Stimulated activated CD4-positive, alpha-beta T cell treated with anti-CD3 and anti-CD28 coated beads, Interleukin-15, amount 100 ng/mL, for 24 hours (primary cell): ENCODE measurements around the gene ZNF484.
"Not testable (repeated sequence)": the region's sequence is repeated elsewhere in the genome, so short reads cannot be mapped to it uniquely, and the experiment has no call there.

ENCODE experiments used
- DNase-seq: peaks from one replicate; pipeline ENCODE4 v3.0.0-alpha.2; 2020

Gene ZNF484

GRCh38 chr9:92857236-92857635, 20.6 kb downstream of the ZNF484 start:
- no peak for DNase-seq

- no peak for DNase-seq
These were observed 24.1 kb downstream of the ZNF484 start for GRCh38 chr9:92853716-92854115.

- DNase-seq = no peak
These were observed 26.9 kb downstream of the ZNF484 start for GRCh38 chr9:92850898-92851297.

GRCh38 chr9:92848740-92849139, 29.1 kb downstream of the ZNF484 start:
- not testable (repeated sequence) for DNase-seq

DNA sequence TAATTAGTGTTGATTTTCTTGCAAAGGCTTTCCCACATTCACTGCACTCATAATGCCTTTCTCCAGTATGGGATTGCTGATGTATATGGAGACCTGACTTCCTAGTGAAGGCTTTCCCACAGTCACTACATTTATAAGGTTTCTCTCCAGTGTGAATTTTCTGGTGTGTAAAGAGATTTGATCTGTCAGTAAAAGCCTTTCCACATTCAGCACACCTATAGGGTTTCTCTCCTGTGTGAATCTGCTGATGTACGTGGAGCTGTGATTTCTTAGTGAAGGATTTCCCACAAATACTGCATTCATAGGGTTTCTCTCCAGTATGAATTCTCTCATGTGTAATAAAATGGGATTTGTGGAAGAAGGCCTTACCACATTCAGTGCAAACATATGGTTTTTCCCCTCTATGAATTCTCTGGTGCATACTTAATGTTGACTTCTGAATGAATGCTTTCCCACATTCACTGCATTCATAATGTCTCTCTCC, 31.1 kb downstream of the ZNF484 start:
- DNase-seq = no peak

- DNase-seq = not testable (repeated sequence)
These were observed 39.4 kb downstream of the ZNF484 start for GRCh38 chr9:92838411-92838810.

DNA sequence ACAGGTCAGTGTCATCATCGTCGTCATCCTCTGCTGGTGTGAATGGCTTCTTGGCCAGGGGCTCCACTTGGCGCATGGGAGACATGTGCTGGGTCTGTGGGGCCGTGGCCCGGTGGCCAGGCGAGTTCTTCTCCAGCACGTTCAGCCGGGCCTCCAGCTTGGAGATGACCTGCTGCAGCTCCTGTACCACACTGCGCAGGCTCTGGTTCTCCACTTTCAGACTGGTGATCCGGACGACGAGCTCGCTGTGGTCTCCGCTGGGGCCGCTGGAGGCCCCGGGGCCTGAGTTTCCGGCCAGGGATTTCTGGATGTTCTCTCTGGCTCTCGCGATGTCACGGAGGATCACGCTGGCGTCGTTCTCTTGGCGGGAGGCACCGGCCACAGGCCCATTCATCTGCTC, 40.6 kb downstream of the ZNF484 start:
- DNase-seq = no peak

GRCh38 chr9:92829420-92829819, 48.4 kb downstream of the ZNF484 start:
- DNase-seq = no peak

GRCh38 chr9:92825065-92825464, 52.8 kb downstream of the ZNF484 start:
- not testable (repeated sequence) for DNase-seq

DNA sequence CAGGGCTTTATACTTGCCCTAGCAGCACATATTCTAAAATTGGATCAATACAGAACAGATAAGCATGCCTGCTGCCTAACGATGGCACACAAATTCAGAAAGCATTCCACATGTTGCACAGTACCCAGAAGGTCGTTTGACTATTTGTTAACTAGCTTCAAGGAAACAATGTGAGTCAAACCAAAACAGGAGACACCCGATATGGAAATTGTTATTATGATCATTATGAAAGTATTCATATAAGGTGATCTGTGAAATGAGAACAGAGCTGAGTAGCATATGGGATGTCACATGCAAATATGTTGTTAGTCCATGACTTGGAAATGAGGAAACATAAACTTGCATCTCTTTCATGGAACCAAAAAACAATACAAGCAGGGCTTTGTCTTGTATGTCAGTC, 56.9 kb downstream of the ZNF484 start:
- DNase-seq = no peak

GRCh38 chr9:92819898-92820297, 57.9 kb downstream of the ZNF484 start:
- DNase-seq = not testable (repeated sequence)

- peak; percentile 27 for DNase-seq
These were observed 68.1 kb downstream of the ZNF484 start for GRCh38 chr9:92809629-92810326.

DNA sequence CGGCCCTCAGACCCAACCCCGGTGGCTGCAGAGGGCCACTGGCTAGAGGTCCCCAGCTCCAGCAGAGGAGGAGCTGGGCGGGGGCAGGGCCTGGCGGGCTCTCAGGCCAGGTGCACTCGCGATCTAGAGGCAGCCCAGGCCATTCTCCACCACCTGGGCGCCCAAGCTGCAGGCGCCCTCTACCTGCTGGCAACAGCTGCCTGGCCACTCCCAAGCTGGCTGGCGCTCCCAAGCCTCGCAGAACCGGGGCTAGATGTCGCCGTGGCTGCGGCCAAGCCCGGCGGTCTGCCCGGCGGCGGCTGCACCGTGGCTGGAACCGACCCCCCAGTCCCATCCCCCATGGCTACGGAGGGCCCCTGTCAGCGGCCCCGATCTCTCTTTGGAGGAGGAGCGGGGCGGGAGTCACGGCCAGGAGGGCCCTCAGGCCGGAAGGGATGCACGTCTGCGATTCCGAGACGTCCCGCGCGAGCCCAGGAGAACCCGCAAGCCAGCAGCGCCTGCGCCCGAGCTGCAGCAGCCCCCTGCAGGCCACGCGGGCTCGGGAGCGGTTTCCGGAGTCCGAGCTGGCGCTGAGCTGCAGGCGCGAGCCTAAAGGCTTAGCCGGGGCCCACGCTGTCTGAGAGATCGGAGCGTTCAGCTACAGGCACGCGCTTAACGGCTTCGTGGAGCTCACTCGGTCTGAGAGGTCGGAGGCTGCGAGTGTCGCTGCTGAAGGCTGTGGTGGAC, 68.9 kb downstream of the ZNF484 start:
- DNase-seq = peak; percentile 75

GRCh38 chr9:92807757-92808725, 69.8 kb downstream of the ZNF484 start:
- DNase-seq = peak; percentile 51

DNA sequence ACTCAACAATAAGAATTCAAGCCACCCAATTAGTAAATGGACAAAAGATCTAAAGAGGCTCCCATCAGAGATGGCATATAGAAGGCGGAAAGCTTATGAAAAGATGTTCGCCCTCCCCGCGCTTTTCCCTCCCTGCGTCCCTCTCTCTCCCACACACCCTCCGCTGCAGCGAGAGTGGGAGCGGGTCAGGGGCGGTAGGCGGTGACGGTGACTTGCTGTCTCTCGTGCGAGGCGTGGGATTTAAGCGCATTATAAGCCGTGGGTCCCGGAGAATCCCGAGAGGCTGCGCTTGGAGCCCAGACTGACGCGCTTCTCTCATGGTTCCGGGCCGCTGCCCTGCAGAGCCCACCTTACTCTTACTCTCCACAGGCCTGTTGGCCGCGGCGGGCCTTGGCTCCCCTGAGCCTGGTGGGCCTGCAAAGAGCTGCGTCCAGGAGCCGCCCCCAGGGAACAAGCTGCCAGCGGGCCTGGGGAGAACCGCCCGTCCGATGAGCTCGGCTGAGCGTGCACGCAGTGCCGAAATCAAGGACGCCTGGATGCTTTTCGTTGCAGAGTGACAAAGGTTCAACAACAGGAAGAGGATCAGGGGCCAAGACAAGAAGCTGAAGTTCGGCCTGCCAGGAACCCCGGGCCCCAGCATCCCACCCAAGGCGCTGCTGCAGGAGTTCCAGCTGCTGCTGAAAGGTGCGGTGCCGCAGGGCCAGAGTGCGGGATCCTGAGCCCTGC, 70.6 kb downstream of the ZNF484 start:
- DNase-seq = no peak

- no peak for DNase-seq
These were observed 73.1 kb downstream of the ZNF484 start for GRCh38 chr9:92804727-92805126.

- no peak for DNase-seq
These were observed 79.5 kb downstream of the ZNF484 start for GRCh38 chr9:92798358-92798757.

DNA sequence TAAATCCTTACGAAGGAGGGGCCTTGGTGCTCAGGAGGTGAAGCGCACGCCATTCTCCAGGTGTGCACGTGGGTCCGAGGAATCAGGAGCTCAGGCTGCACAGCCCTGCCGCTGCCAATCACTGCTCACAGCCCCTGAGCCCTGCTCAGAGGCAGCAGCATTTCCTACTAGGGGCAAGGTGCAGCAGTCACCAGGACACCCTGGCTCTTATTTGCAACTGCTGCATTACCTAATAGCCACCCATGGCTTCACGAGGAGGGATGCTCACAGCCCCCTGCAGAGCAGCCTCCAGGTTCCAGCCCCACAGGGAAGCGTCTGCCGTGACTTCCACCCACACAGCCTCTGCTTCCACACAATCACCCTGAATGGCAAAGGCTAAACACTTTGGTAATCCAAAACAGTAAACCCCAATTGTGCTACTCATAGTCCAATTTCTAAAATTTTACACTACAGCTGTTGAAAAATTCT, 81.5 kb downstream of the ZNF484 start:
- not testable (repeated sequence) for DNase-seq

- no peak for DNase-seq
These were observed 82.1 kb downstream of the ZNF484 start for GRCh38 chr9:92795598-92796336.
